Breast epithelium (tissue), 4 donors: Measurements from ENCODE around the gene FCSK. TPM values are rescaled to one million over a fixed set of nuclear protein-coding genes. Genes with fewer than 3 reads are reported as not detected.

ENCODE experiments used
- DNase-seq, 2 donors: peaks; one replicate each; pipeline ENCODE4 v3.0.0-alpha.2; 2019; ENCODE audit warnings: low spot score in 2 of 2
- H3K27ac ChIP-seq, 2 donors: fragments of 200-600 bp; sonication (generic) in 1 of 2; one replicate each; pipeline ENCODE4 v1.5.1; 2016 to 2019; ENCODE audit warnings: mild to moderate bottlenecking in 1 of 2
- H3K27me3 ChIP-seq, 2 donors: fragments of 200-600 bp; sonication (generic) in 1 of 2; one replicate each; pipeline versions ENCODE4 v1.5.1 to v1.6.0; 2017 to 2019; ENCODE audit warnings: control low read depth in 1 of 2, mild to moderate bottlenecking in 1 of 2
- H3K36me3 ChIP-seq: fragments of 200-600 bp; one replicate; pipeline ENCODE4 v1.5.1; 2019
- H3K4me1 ChIP-seq, 2 donors: fragments of 200-600 bp; sonication (generic); one replicate each; pipeline ENCODE4 v1.5.1; 2016 to 2019; ENCODE audit warnings: control low read depth in 1 of 2
- H3K4me3 ChIP-seq, 3 donors: fragments of 200-600 bp; sonication (generic); 1 replicate in 2 of 3; 2 replicates in 1 of 3; pipeline ENCODE4 v1.5.1; 2016 to 2019; ENCODE audit warnings: mild to moderate bottlenecking in 3 of 3, moderate library complexity in 2 of 3
- H3K9me3 ChIP-seq, 2 donors: fragments of 200-600 bp; sonication (generic) in 1 of 2; one replicate each; pipeline ENCODE4 v1.5.1; 2016 to 2019; ENCODE audit warnings: control low read depth in 1 of 2
- POLR2A ChIP-seq: fragments of 450-650 bp; IDR thresholded peaks from one replicate; pipeline ENCODE4 v1.6.1; 2016; ENCODE audit warnings: antibody characterized with exemption, mild to moderate bottlenecking, moderate library complexity
- POLR2AphosphoS5 ChIP-seq, 3 donors: sonication (generic); formaldehyde crosslinking; IDR thresholded peaks; one replicate each; pipeline ENCODE4 v1.6.1; 2017; ENCODE audit warnings: antibody characterized with exemption in 3 of 3
- intact Hi-C: fragments of 100-400 bp; cut with DNase I; formaldehyde crosslinking; loops from one replicate; pipeline ENCODE4 v1.15.1; 2023; ENCODE audit warnings: low total_unique reads
- total RNA-seq, 3 donors: library from RNA; depleted of rRNA; stranded (reverse); fragments of >200 nt; gene quantifications; one replicate each; pipeline ENCODE4 v1.1.0, GENCODE V29; 2016
- TF ChIP-seq, protein P1 (sequence below), 3 donors: fragments of 450-650 bp; IDR thresholded peaks; one replicate each; pipeline ENCODE4 v1.5.1; 2016 to 2017; ENCODE audit warnings: antibody characterized with exemption in 3 of 3, mild to moderate bottlenecking in 3 of 3, moderate library complexity in 3 of 3

The FCSK gene
- total RNA-seq, 3 donors from 2014 or later = 10.7 to 27.8 (median 18.0) TPM

DNA sequence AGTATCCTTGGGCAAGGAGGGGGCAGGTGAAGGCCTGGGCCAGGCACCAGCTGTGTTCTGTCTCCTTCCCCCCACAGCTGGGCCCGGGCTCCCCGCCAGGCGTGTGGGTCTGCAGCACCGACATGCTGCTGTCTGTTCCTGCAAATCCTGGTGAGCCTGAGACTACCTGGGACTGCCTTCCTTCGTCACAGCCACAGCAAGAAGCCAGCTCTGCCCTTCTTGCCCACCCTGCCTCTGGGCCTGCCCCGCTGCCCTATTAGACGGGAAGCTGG, 12.3 kb downstream of the FCSK start:
- TF ChIP-seq POLR2A (no peak), POLR2AphosphoS5 (IDR thresholded peaks at IDR 0.05) (no peak)
- TF ChIP-seq, protein P1, sequence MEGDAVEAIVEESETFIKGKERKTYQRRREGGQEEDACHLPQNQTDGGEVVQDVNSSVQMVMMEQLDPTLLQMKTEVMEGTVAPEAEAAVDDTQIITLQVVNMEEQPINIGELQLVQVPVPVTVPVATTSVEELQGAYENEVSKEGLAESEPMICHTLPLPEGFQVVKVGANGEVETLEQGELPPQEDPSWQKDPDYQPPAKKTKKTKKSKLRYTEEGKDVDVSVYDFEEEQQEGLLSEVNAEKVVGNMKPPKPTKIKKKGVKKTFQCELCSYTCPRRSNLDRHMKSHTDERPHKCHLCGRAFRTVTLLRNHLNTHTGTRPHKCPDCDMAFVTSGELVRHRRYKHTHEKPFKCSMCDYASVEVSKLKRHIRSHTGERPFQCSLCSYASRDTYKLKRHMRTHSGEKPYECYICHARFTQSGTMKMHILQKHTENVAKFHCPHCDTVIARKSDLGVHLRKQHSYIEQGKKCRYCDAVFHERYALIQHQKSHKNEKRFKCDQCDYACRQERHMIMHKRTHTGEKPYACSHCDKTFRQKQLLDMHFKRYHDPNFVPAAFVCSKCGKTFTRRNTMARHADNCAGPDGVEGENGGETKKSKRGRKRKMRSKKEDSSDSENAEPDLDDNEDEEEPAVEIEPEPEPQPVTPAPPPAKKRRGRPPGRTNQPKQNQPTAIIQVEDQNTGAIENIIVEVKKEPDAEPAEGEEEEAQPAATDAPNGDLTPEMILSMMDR (IDR thresholded peaks at IDR 0.05) = no peak
- intact Hi-C loops = no loop called here
- H3K36me3 ChIP-seq = no peaks in the 10 kb centered on the region
- H3K4me1 ChIP-seq = no peaks in the 10 kb centered on the region
- H3K4me3 ChIP-seq = no peak overlapping the region
- H3K9me3 ChIP-seq = no peaks in the 10 kb centered on the region
- H3K27ac ChIP-seq = no peak overlapping the region
- DNase-seq = no peak
- no peaks in the 10 kb centered on the region for H3K27me3 ChIP-seq

GRCh38 chr16:70467113-70467512, 12.7 kb downstream of the FCSK start:
- no peak overlapping the region for H3K4me3 ChIP-seq
- DNase-seq = no peak
- no peaks in the 10 kb centered on the region for H3K4me1 ChIP-seq
- TF ChIP-seq POLR2AphosphoS5 (IDR thresholded peaks at IDR 0.05) = no peak
- TF ChIP-seq, protein P1 (IDR thresholded peaks at IDR 0.05) = no peak
- no peak for TF ChIP-seq POLR2A
- no peaks in the 10 kb centered on the region for H3K27me3 ChIP-seq
- H3K36me3 ChIP-seq = no peaks in the 10 kb centered on the region
- no peaks in the 10 kb centered on the region for H3K9me3 ChIP-seq
- intact Hi-C loops = no loop called here
- no peak overlapping the region for H3K27ac ChIP-seq

DNA sequence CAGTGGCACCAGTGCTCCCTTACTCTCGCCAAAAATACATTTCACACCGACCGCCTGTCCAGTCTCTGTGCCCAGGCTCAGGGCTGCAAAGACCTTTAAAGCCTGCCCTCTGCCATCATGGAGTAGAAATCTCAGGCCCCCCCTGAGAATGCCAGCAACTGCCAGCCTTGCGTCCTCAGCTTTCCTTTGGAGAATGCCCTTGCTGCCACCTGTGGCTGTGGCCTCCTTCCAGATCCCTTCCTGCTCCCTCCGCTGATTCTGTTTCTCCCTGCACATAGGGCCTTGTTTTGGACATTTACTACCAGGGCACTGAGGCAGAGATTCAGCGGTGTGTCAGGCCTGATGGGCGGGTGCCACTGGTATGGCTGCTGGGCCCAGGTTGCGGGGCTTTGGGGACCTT, 13.2 kb downstream of the FCSK start:
- intact Hi-C loops = no loop called here
- Histone ChIP-seq H3K36me3 (no peaks in the 10 kb centered on the region), H3K4me1 (no peaks in the 10 kb centered on the region), H3K9me3 (no peaks in the 10 kb centered on the region), H3K27ac (no peak overlapping the region), H3K27me3 (no peaks in the 10 kb centered on the region), H3K4me3 (no peak overlapping the region)
- TF ChIP-seq, protein P1 (IDR thresholded peaks at IDR 0.05) = no peak
- TF ChIP-seq POLR2AphosphoS5 (IDR thresholded peaks at IDR 0.05) = no peak
- TF ChIP-seq POLR2A = no peak
- DNase-seq = no peak

DNA sequence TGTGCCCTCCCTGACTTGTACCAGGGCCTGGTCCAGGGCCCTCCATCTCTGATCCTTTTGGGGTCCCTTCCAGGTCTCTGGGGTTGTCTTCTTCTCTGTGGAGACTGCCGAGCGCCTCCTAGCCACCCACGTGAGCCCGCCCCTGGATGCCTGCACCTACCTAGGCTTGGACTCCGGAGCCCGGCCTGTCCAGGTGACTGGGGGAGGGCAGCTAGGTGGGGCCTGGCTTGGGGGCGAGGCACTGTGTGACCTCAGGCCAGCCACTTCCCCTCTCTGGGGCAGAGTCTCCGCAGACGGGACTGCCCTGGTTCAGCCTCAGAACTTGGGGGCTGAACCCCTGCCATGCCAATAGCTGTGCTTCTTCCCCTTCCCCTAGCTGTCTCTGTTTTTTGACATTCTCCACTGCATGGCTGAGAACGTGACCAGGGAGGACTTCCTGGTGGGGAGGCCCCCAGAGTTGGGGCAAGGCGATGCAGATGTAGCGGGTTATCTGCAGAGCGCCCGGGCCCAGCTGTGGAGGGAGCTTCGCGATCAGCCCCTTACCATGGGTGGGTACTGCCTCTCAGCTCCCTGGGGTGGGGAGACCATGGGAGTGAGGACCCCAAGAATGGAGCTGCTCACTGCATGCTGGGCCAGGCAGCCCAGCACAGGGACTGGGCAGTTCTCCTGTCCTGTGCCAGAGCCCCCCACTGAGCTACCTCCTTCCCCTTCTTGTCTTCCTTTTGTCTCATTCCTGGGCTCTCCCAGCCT, 14.6 kb downstream of the FCSK start:
- H3K36me3 ChIP-seq = no peaks in the 10 kb centered on the region
- H3K4me1 ChIP-seq = no peaks in the 10 kb centered on the region
- H3K27me3 ChIP-seq = no peaks in the 10 kb centered on the region
- TF ChIP-seq POLR2AphosphoS5 (IDR thresholded peaks at IDR 0.05) = no peak
- TF ChIP-seq POLR2A = no peak
- TF ChIP-seq, protein P1 (IDR thresholded peaks at IDR 0.05) = no peak
- intact Hi-C loops = no loop called here
- H3K27ac ChIP-seq = no peak overlapping the region
- no peaks in the 10 kb centered on the region for H3K9me3 ChIP-seq
- no peak overlapping the region for H3K4me3 ChIP-seq
- DNase-seq = no peak

DNA sequence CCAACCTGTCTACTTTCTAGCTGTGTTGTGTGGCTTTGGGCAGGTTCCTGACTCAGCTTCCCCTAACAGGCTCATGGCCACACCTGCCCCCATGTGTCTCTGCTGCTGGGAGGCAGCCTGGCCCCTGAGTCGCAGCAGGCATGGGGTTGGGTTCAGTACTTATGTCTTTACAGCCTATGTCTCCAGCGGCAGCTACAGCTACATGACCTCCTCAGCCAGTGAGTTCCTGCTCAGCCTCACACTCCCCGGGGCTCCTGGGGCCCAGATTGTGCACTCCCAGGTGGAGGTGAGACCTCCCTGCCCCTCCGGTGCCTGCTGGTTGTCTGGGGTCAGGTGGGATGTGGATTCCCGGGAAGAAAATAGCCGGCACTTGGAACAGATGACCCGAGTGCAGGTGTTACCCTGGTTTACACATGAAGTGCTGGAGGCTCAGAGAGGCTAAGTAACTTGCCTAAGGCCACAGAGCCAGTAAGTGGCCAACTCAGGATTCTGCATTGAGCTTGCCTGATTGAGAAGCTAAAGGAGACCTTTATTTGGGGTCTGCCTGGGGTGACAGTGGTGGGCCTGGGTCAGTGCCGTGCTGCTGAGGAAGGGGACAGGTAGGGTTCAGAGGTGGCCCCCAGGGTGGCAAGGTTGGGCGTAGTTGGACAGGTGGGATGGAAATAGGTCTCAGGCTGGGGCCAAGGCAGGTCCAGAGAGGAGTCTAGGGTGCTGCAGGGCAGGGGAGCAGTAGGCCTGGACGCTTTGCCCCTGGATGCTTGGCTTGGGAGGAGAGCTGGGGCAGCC, 15.9 kb downstream of the FCSK start:
- DNase-seq = no peak
- Histone ChIP-seq H3K36me3 (no peaks in the 10 kb centered on the region), H3K9me3 (no peaks in the 10 kb centered on the region), H3K27me3 (no peaks in the 10 kb centered on the region), H3K4me1 (no peaks in the 10 kb centered on the region), H3K4me3 (no peak overlapping the region), H3K27ac (no peak overlapping the region)
- TF ChIP-seq POLR2A (no peak), POLR2AphosphoS5 (IDR thresholded peaks at IDR 0.05) (no peak)
- intact Hi-C loops = no loop called here
